Neuronal stem cell (in vitro differentiated cells): ENCODE data around the gene WDR35. TPM values are rescaled to one million over a fixed set of nuclear protein-coding genes. Genes with fewer than 3 reads are reported as not detected.

Experiments used
- DNase-seq: peaks from one replicate; pipeline ENCODE4 v3.0.0-alpha.2; 2013; ENCODE audit warnings: low spot score
- H2AFZ ChIP-seq: one replicate; pipeline ENCODE4 v1.6.1; 2013; ENCODE audit warnings: mild to moderate bottlenecking, low read length, inconsistent platforms
- H2AK5ac ChIP-seq: 2 replicates; pipeline ENCODE4 v1.6.1; 2013; ENCODE audit warnings: low read depth, mild to moderate bottlenecking, inconsistent platforms, low read length, moderate library complexity, mixed read lengths
- H2BK120ac ChIP-seq: 2 replicates; pipeline ENCODE4 v1.6.1; 2013; ENCODE audit warnings: low read depth, mild to moderate bottlenecking, inconsistent platforms, low read length, moderate library complexity, mixed read lengths
- H2BK12ac ChIP-seq: one replicate; pipeline ENCODE4 v1.6.1; 2013; ENCODE audit warnings: low read length, inconsistent platforms
- H2BK15ac ChIP-seq: 2 replicates; pipeline ENCODE4 v1.6.1; 2013; ENCODE audit warnings: mild to moderate bottlenecking, low read length, inconsistent platforms, mixed read lengths
- H2BK5ac ChIP-seq: one replicate; pipeline ENCODE4 v1.6.1; 2013; ENCODE audit warnings: inconsistent platforms, mild to moderate bottlenecking, low read length, moderate library complexity
- H3K14ac ChIP-seq: one replicate; pipeline ENCODE4 v1.6.1; 2013; ENCODE audit warnings: low read length, inconsistent platforms
- H3K18ac ChIP-seq: 2 replicates; pipeline ENCODE4 v1.6.1; 2013; ENCODE audit warnings: low read length, inconsistent platforms
- H3K23ac ChIP-seq: 2 replicates; pipeline ENCODE4 v1.6.1; 2013; ENCODE audit warnings: low read depth, mild to moderate bottlenecking, mixed read lengths, low read length, inconsistent platforms; ENCODE audit not compliant: poor library complexity
- H3K27ac ChIP-seq: replicated peaks from 3 replicates; pipeline ENCODE4 v1.5.1; 2013; ENCODE audit warnings: low read length, inconsistent platforms
- H3K27me3 ChIP-seq, 3 experiments: 2 replicates each; pipeline ENCODE4 v1.6.1; 2013; ENCODE audit warnings: low read length in 3 of 3, mild to moderate bottlenecking in 2 of 3, inconsistent platforms in 1 of 3, low read depth in 1 of 3, mixed read lengths in 1 of 3, moderate library complexity in 1 of 3; ENCODE audit not compliant: control insufficient read depth in 3 of 3, insufficient read depth in 3 of 3
- H3K36me3 ChIP-seq, 2 donors: replicated peaks in 1 of 2; 2 replicates each; pipeline ENCODE4 v1.6.1; 2013; ENCODE audit warnings: low read length in 2 of 2; ENCODE audit not compliant: control insufficient read depth in 2 of 2, insufficient read depth in 2 of 2
- H3K4ac ChIP-seq: 2 replicates; pipeline ENCODE4 v1.6.1; 2013; ENCODE audit warnings: inconsistent platforms, mild to moderate bottlenecking, low read length, moderate library complexity
- H3K4me1 ChIP-seq, 2 donors: 1 replicate in 1 of 2; 2 replicates in 1 of 2; pipeline ENCODE4 v1.6.1; 2013; ENCODE audit warnings: low read length in 2 of 2, low read depth in 1 of 2; ENCODE audit not compliant: control insufficient read depth in 2 of 2, insufficient read depth in 1 of 2
- H3K4me2 ChIP-seq: one replicate; pipeline ENCODE4 v1.6.1; 2013; ENCODE audit warnings: mild to moderate bottlenecking, low read length, inconsistent platforms; ENCODE audit not compliant: insufficient read depth, poor library complexity, severe bottlenecking
- H3K4me3 ChIP-seq, 2 donors: 2 replicates each; pipeline ENCODE4 v1.5.1; 2013; ENCODE audit warnings: low read length in 2 of 2, mild to moderate bottlenecking in 2 of 2, inconsistent platforms in 1 of 2, moderate library complexity in 1 of 2
- H3K79me1 ChIP-seq: one replicate; pipeline ENCODE4 v1.6.1; 2013; ENCODE audit warnings: low read depth, mild to moderate bottlenecking, inconsistent platforms, low read length, moderate library complexity
- H3K9ac ChIP-seq: one replicate; pipeline ENCODE4 v1.6.1; 2013; ENCODE audit warnings: mild to moderate bottlenecking, low read depth, low read length, inconsistent platforms; ENCODE audit not compliant: poor library complexity
- H3K9me3 ChIP-seq, 2 donors: replicated peaks in 1 of 2; 2 replicates each; pipeline versions ENCODE3 to v1.6.1; 2013; ENCODE audit warnings: low read length in 2 of 2, mild to moderate bottlenecking in 2 of 2, inconsistent platforms in 1 of 2, low read depth in 1 of 2, mixed read lengths in 1 of 2, moderate library complexity in 1 of 2; ENCODE audit not compliant: control insufficient read depth in 2 of 2, insufficient read depth in 1 of 2
- H4K8ac ChIP-seq: one replicate; pipeline ENCODE4 v1.6.1; 2013; ENCODE audit warnings: low read depth, mild to moderate bottlenecking, inconsistent platforms, low read length, moderate library complexity
- H4K91ac ChIP-seq: one replicate; pipeline ENCODE4 v1.6.1; 2013; ENCODE audit warnings: low read length, low read depth, mild to moderate bottlenecking, inconsistent platforms; ENCODE audit not compliant: poor library complexity
- WGBS, 2 donors: extraction: QIAGEN DNeasy Blood & Tissue Kit; methylation state at CpG; one replicate each; pipeline ENCODE4 v1.1.7; 2013; ENCODE audit warnings: missing lambda C conversion rate in 2 of 2, mixed read lengths in 1 of 2; ENCODE audit not compliant: insufficient read length in 2 of 2, insufficient replicate concordance in 1 of 2; ENCODE audit errors: extremely low coverage in 2 of 2; 5-methylcytosine and 5-hydroxymethylcytosine counted together
- polyA plus RNA-seq, 2 experiments: library from polyadenylated mRNA; stranded (reverse); fragments of 200-250 nt; gene quantifications; one replicate each; pipeline ENCODE4 v1.2.3, GENCODE V29; 2013

Gene WDR35
- polyA plus RNA-seq (2013, experiment 1 of 2), result 8.2 TPM
- polyA plus RNA-seq (2013, experiment 2 of 2), result 8.1 TPM

DNA sequence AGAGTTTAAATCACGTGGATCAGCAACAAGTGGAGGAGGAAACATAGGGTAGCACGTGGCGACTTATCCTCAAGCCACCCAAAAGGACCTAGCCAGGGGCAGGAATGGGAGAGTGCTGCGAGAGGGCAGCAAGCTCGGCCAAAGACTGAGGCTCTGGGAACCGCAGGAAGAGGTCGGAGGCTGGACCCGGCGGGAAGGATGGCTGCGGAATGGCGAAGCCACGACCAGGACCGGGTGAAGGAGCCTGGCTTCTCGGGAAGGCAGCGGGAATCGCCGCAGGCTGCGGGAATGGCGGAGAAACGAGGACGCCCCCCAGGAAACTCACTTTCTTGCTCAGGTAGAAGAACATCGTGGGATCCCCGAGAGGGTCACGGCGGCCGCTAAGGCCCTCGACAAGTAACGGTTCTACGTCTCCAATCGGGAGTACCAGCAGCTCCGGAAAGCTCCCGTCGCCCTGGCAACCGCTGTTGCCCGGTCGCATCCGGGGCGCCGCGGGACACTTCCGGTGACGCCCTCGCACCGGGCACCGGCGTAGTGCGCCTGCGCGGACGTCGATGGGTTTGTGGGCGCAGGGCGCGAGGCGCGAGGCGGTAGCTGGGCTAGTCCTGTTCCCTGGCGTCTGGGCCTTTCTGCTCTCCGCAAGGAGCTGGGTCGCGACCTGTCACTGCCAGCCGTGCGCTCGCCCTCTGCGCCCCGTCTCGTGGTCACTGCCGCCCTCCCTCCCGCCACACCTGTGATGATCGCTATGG, at the start of gene WDR35:
WDR35 (minus strand) TSS at position 439 of the 749 bp plus-strand sequence; CDS start at position 349, 90 bp downstream.
- Histone ChIP-seq H3K4me1 (peaks cover under 1 to 4% of the 10 kb centered on the region in 2 donors), H2AFZ (peak within 1 kb of the TSS; percentile 98), H2AK5ac (peak within 1 kb of the TSS; percentile 75), H3K4ac (no peak within 1 kb of the TSS), H2BK15ac (peak within 1 kb of the TSS; percentile 70), H3K23ac (peak within 1 kb of the TSS; percentile 96), H3K18ac (peak within 1 kb of the TSS; percentile 99), H4K91ac (peak within 1 kb of the TSS; percentile 72), H3K79me1 (peaks cover 10% of the 10 kb centered on the region), H3K9ac (peak within 1 kb of the TSS; percentile 98), H3K27ac (peak within 1 kb of the TSS; percentile 74), H3K27me3 (no peaks in the 10 kb centered on the region), H3K9me3 (peaks cover 0 to under 1% of the 10 kb centered on the region in 2 donors), H4K8ac (peak within 1 kb of the TSS; percentile 99), H3K4me3 (peak within 1 kb of the TSS; percentile 66 to 85), H3K14ac (peak within 1 kb of the TSS; percentile 92), H2BK12ac (no peak within 1 kb of the TSS), H2BK5ac (peak within 1 kb of the TSS; percentile 90), H2BK120ac (no peak within 1 kb of the TSS), H3K4me2 (peak within 1 kb of the TSS; percentile 97), H3K36me3 (peaks cover 2 to 27% of the 10 kb centered on the region in 2 donors)
- DNase-seq, result peak; percentile 88
- WGBS, 2 donors, result no CpG with 5 or more reads among the region's 70 CpGs

- Histone ChIP-seq H3K14ac (no peak overlapping the region), H2AK5ac (no peak overlapping the region), H4K91ac (no peak overlapping the region), H3K79me1 (no peaks in the 10 kb centered on the region), H3K4me3 (no peak overlapping the region), H3K4ac (no peak overlapping the region), H3K4me2 (no peak overlapping the region), H2BK15ac (no peak overlapping the region), H2BK5ac (no peak overlapping the region), H3K27ac (no peak overlapping the region), H3K18ac (no peak overlapping the region), H3K4me1 (no peaks in the 10 kb centered on the region), H2AFZ (no peak overlapping the region), H3K36me3 (peaks cover 40 to 99% of the 10 kb centered on the region in 2 donors), H3K27me3 (no peaks in the 10 kb centered on the region), H4K8ac (no peak overlapping the region), H3K9ac (no peak overlapping the region), H2BK120ac (no peak overlapping the region), H3K9me3 (no peaks in the 10 kb centered on the region), H2BK12ac (no peak overlapping the region), H3K23ac (no peak overlapping the region)
- no CpG with 5 or more reads among the region's 2 CpGs for WGBS, 2 donors
- DNase-seq, result no peak
Measured at GRCh38 chr2:20037660-20038059, 47.8 kb upstream of the WDR35 start.

DNA sequence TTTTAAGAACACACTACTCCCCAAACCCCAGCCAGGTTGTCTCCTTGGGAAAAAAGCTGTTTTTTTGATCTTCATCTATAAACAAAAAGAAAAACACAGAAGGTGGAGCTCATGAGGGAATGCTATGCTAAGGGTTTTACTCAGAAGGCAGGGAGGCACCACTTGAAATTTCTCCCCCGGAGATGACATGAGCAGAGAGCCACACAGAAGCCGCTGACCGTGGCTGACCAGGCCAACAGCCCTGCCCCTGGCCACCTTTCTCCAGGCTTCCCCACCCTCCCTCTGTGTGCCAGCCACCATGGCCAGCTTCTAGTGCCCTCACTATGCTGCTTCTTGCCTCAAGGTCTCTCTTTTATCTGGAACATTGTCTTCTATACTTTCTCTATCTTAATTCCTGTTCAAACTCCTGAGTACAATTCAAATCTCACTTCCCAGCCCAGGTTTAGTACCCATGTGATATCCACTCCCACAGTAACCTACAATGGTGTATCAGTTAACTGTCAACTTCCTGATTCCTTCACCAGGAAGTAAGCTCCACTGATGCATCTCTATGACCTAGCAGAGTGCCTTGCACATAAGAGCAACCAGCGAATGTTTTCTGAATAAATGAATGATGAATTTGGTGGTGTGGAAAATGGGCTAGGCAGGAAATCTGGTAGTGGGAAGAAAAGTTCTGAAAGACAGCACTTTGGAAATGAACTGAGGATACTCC, 46.2 kb upstream of the WDR35 start:
- WGBS, 2 donors, result no CpG with 5 or more reads among the region's 4 CpGs
- H2BK12ac ChIP-seq, result no peak overlapping the region

DNA sequence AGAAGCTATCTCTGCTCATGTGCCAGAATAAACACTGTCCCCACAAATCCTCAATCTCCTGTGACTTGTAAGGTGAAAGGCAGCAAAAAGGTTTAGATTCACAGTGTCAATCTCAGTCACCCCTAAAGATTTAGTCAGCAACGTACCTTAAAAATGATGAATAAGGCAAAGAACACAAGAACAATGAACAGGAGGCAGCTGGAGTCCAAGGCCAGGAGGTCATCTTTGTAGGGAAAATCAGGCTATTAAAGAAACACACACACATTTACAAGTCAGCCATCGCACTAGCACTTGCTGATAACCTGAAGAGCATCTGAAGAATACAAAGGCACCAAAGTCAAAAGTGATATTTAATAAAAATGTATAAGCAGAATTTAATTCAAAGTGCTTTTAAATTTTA, 44.9 kb upstream of the WDR35 start:
- Histone ChIP-seq H2AFZ (no peak overlapping the region), H2BK12ac (no peak overlapping the region), H3K18ac (no peak overlapping the region), H3K4me2 (no peak overlapping the region), H3K79me1 (no peaks in the 10 kb centered on the region), H3K9ac (no peak overlapping the region), H3K4me1 (no peaks in the 10 kb centered on the region), H3K27me3 (no peaks in the 10 kb centered on the region), H3K4me3 (no peak overlapping the region), H2AK5ac (no peak overlapping the region), H2BK15ac (no peak overlapping the region), H3K23ac (no peak overlapping the region), H3K27ac (no peak overlapping the region), H3K36me3 (peaks cover 33 to 100% of the 10 kb centered on the region in 2 donors), H4K91ac (no peak overlapping the region), H2BK120ac (no peak overlapping the region), H4K8ac (no peak overlapping the region), H3K4ac (no peak overlapping the region), H3K14ac (no peak overlapping the region), H3K9me3 (peaks cover 2 to 13% of the 10 kb centered on the region in 2 donors), H2BK5ac (no peak overlapping the region)
- no CpG with 5 or more reads among the region's 2 CpGs for WGBS, 2 donors
- DNase-seq, result no peak

More for the DNA sequence above, 46.2 kb upstream of the WDR35 start:
- no peaks in the 10 kb centered on the region for H3K4me1 ChIP-seq
- H3K27ac ChIP-seq, result no peak overlapping the region
- H3K79me1 ChIP-seq, result no peaks in the 10 kb centered on the region
- no peak overlapping the region for H4K91ac ChIP-seq
- peaks cover 0 to 2% of the 10 kb centered on the region in 2 donors for H3K9me3 ChIP-seq
- H2BK15ac ChIP-seq, result no peak overlapping the region
- H3K23ac ChIP-seq, result no peak overlapping the region
- H3K36me3 ChIP-seq, result peaks cover 37 to 99% of the 10 kb centered on the region in 2 donors
- H2BK5ac ChIP-seq, result no peak overlapping the region
- H3K4ac ChIP-seq, result no peak overlapping the region
- no peak overlapping the region for H4K8ac ChIP-seq
- no peaks in the 10 kb centered on the region for H3K27me3 ChIP-seq
- H2BK120ac ChIP-seq, result no peak overlapping the region
- no peak overlapping the region for H3K18ac ChIP-seq
- no peak overlapping the region for H3K14ac ChIP-seq
- H3K9ac ChIP-seq, result no peak overlapping the region
- H3K4me3 ChIP-seq, result no peak overlapping the region
- DNase-seq, result no peak
- no peak overlapping the region for H2AFZ ChIP-seq
- no peak overlapping the region for H3K4me2 ChIP-seq
- no peak overlapping the region for H2AK5ac ChIP-seq
